NCI-H2227 treated with DMSO at 0.1 percent for 48 hours (cell line): Measurements from ENCODE around the gene TTC34.

Experiments used
- DNase-seq: peaks from one replicate; lab custom pipeline; 2025; lab: John Stamatoyannopoulos, UW

The TTC34 gene

DNA sequence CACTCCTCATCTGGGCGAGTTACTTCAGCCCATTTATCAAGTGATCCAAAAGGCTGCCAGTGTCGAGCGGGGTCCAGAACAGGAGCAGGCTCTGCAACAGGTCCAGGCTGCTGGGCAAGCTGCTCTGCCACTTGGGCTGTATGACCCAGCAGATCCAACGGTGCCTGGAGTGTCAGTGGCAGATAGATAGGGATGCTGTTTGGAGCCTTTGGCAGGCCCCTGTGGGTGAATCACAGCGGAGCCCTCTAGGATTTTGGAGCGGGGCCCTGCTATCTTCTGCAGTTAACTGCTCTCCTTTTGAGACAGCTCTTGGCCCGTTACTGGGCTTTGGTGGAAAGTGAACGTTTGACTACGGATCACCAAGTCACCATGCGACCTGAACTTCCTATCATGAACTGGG is 176.2 kb downstream of the TTC34 start:
- DNase-seq: no peak

DNA sequence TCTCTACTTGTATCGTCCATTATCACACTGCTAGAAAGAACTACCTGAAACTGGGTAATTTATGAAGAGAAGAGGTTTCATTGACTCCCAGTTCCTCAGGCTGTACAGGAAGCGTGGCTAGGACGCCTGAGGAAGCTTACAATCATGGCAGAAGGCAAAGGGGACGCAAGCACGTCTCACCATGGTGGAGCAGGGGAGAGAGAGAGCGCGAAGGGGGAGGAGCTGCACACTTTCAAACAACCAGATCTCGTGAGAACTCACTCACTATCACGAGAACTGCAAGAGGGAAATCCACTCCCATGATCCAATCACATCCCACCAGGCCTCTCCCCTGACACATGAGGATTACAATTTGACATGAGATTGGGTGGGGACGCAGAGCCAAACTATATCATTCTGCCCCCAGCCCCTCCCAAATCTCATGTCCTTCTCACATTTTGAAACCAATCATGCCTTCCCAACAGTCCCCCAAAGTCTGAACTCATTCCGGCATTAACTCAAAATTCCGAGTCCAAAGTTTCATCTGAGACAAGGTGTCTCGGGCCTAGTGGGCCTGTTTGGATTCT is 176.7 kb downstream of the TTC34 start:
- no peak for DNase-seq

DNA sequence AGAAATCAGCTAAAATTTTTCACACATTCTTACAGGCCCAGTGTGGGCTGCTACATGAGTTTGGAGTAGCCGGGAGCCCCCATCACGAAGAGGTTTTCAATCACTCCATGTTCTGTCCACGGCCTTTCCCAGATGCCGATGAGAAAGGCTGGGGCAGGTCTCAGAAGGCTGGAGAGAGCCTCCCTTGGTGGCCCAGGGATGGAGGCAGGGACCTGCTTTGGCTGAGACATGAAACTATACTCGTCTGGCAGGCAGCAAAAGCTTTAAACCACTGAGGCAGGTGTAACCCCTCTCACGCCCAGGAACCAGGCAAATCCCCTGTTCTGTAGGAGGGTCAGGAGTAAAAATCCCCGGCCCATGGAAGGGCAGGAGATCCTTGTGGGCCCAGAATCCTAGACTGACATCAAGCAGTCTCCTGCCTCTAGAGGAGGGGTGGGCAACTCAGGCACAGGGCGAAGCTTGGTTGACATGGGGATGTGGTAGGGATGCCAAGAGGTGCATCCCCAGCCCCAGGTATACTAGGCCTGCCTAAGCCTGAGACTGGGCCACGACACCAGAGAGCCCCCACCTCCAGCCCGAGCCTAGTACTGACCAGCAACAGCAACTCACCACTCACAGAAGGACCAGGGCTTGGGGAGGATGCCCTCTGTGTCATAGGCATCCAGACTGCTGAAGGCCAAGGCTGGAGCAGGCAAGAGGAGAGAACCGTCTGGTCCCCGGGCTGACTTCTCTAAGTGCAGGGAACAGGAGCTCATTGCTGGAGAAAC is 177.7 kb downstream of the TTC34 start:
- no peak for DNase-seq

DNA sequence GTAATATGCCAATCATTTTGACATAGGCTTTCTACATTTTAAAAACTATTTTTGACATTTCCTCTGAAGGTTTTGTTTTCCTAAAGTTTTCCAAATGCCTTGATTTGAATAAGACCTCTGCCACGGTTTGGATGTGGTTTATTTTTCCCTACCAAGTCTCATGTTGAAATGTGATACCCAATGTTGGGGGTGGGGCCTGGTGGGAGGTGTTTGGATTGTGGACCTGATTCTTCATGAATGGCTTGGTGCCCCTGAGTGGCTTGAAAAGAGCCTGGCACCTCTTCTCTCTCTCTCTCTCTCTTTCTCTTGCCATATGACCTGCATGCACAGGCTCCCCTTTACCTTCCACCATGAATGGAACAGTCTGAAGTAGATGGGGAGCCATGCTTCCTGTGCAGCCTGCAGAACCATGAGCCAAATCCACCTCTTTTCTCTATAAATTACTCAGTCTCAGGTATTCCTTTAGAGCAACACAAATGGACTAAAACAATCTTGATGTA is 183.5 kb downstream of the TTC34 start:
- DNase-seq: no peak

DNA sequence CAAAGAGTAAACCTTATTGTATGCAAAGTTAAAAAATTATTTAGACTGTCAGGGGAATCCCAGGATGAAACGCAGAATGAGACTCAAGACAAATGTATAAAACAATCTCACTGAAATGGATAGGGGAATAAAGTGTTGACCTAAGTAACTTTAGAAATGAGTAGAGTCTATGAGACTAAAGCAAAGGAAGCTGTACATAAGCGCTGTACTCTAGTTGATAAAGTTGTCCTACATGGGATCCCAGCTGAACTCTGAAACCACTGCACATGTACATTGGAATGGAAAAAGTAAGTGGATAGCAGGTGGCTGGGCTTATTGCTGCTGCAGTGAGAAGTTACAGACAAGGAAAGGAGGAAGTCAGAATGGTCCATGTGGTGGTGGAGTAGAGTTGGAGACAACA is 187.3 kb downstream of the TTC34 start:
- no peak for DNase-seq

DNA sequence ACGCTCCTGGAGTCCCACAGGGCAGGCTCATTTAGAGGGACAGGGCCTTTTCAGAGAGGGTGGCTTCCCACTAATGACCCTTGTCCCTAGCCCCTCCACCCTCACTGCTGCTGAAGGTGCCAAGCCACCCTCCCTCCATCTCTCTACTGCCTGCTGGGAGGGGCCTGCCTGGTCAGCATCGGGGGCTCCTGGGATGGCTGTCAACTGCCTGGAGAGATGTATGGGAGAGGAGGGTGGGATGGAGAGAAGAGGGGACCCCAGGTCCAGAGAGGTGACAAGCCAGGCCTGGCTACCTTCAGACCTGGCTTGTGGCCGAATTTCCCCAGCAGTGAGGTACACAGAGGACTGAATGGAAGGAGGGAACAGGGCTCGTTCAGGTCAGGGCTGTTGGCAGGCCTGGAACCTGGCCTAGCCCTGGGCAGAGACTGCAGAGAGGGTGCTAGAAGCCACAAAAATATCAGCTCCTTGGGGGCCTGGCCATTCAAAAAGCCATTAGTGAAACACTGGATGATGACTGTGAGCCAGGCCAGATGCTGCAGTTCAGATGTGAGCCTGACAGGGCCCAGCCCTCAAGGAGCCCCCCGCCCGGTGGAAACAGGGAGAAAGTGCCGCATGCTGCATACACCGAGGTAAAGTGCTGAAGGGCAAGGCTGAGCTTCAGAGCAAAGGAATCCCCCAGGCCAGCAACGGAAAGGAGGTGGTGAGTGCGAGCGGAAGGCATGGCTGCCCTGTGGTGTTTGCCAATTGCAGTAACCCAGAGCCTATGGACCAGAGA is 188.7 kb downstream of the TTC34 start:
- DNase-seq: no peak

DNA sequence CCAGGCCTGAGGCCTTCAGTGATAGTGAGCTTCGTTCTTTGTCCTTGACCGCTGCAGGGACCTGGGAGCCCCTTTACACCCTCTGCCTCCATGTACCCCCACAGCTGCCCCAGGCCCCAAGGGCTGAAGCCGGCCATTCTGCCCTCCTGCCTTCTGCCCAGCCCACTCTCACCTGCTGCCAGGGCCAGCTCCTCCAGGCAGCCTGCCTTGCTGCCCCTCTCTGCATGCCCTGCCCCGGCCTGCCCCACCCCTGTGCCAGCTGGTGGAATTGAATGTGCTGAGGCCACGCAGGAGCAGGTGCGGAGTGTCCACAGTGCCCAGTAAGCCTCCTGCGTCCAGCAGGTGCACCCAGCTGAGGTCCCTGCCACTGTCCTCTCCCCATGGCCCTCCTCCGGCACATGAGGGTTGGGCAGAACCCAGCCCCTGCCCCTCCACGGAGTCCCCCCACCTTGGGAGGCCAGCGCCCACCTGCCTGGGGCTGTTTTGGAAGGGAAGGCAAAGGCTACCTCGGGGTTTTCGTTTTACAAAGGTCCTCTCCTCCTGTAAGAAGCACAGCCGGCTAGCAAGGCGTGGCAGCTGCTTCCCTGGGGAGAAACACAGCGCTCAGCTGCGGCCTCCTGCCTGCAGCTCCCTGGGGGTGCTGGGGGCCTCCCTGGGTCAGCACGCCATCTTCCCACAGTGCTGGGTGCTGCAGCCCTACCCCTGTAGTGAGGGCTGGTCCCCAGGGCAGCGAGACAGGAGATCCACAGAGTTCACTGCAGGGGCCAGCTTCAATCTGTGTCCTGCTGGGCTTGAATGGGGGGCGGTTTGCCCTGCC is 189.7 kb downstream of the TTC34 start:
- DNase-seq: no peak

DNA sequence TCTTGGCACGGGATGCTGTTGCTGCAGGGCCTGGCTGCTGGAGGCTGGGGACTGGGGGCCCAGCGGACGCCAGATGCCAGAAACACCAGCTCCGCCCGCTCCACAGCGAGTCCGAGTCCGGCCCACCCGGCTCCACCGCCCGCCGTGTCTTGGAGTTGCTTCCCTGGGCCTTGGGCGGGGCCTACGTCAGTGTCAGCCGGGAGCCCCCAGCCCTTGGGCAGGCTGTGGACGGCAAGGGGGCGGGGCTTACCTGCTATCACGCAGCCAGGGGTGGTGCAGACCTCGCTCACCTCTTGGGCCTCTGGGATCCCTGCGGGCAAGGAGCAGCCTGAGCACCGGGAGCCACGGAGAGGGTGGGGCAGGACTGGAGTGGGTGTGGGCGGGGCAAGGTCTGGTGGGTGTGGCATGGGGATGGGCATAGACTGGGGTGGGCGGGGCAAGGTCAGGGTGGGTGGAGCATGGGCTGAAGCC is 190.4 kb downstream of the TTC34 start:
- peak; percentile 78 for DNase-seq

DNA sequence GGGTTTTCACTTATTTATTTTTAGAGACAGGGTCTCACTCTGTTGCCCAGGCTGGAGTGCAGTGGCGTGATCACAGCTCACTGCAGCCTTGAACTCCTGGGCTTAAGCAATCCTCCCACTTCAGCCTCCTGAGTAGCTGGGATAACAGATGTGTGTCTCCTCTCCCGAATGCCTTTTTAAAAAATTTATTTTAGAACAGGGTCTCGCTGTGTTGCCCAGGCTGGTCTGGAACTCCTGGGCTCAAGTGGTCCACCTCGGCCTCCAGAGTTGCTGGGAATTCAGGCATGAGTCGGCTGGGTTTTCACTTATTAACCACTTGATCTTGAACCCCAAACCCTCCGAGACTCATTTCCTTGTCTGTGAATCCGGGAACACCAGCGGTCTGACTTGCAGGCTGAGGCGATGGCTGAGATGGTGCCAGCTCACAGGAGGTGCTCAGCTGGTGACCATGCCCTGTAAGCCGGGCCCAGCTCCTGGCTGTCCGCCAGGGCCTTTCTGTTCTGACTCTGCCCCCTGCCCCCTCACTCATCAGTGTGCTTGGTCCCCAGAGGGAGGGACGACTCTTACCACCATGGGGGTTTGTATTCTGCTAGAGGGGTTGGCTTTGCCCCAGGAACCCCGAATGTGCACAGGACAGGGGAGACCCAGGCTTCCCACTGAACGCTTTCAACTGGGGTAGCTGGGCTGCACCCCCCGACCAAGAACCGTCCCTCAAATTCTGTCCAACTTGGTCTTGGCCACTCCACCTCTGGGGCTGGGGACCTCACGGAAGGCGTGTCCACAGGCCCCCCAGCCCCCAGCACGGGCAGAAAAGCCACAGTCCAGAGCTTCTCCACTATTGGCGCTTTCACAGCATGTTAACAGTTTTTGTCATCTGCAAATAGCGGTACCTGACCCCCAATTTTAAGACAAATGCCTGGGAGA is 191.2 kb downstream of the TTC34 start:
- no peak for DNase-seq

DNA sequence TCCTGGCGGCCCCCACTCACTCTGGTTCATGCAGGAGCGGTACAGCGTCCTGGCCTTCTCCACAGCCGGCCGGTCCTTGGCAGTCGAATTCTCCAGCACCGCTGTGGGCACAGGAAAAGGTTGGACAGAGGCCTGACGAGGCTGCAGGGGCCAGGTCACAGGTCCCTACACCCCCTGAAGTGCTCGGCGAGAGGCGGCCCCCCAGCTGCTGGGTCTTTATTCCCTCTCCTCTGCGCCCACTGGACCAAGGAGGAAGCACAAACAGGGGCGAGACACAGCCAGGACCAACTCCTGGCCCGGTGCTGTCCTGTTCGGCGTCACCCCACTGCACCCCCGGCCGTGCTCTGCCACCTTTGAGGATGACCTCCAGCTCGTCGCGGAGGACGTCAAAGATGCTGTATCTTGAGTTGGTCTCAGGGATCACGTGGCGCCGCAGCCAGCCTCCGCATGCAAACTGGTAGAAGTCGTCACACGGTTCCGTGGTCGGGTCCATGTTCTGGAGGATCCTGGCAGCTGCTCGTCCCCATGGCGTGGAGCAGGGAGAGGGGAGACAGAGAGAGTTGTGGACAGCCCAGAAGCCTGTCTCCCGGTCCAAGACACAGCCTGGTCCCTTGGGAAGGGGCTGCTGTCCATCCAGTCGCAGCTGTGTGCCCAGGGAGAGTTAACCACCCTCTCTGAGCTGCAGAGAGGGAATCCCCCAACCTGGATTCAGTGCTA is 192.0 kb downstream of the TTC34 start:
- no peak for DNase-seq

DNA sequence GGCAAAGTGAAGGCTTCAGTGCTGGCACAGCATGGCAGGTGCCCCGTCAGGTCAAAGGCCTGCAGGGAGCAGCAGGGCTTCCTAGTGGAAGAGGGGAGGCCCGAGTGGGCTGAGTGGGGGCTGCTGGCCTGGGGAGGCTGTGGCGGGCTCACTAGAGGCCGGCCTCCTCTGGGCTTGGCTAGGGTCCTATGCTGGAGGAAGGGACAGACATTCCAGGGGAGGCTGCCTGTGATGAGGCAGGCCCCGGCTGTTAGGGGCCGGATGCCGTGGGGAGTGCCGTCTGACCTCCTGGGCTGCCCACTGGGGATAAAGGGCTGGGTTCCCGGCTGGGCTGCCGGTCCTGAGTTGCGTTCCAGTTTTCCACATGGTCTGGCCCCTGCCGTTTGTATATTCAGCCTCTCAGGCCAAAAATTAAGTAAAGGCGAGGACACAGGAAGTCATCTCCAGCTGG is 193.8 kb downstream of the TTC34 start:
- DNase-seq: no peak

DNA sequence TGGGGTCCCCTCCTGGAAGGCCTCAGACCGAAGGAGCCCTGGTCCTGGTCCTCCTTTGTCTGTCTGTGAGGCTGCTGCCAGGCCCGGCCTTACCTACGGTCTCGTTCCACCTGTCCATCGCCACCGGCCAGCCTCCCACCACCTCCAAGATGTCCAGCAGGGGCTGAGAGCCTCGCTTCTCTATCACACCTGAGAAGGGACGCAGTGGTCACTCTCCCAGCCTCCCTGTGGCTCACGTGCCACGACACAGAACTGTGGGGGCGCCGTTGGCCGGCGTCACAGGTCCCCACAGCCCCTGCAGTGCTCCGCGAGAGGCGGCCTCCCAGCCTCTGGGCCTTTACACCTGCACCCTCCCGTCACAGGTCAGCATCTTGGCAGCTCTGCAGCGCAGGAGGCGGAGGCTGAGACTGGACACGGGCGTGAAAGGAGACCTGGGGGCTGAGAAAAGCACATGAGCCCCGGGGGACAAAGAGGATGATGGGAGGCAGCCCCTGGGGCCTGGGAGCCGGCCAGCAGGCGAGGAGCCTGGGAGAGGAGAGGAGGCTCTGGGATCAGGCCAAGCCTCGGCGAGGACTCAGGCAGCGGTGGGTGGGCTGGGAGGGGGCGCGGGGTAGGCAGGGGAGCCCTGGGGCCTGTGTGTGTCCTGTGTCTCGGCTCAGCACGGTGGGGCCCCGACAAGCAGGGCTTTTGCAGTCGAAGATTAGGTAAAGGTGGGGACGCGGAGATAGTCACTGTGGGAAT is 194.4 kb downstream of the TTC34 start:
- DNase-seq: no peak

DNA sequence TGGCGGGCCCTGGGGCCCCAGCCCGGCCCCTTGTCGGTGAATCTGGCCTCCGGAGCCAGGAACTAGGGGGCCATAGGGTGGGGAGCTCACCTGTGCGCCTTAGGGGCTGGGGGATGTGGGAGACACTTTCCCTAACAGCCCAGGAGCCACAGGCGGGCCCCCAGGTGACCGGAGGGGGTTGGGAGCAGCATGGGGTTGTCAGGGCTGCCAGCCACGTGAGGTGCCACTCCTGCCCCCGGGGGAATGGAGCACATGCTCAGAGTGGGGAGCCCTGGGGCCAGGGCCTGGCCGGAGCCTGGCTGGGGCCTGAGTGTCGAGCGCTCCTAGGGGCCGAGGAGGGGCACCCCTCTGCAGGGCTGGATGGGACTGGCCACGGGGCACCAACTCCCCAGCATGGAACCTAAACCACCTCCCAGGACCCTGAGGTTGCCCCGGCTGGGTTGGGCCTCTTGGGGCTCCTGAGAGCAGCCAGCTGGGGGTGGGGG is 195.1 kb downstream of the TTC34 start:
- DNase-seq: no peak

DNA sequence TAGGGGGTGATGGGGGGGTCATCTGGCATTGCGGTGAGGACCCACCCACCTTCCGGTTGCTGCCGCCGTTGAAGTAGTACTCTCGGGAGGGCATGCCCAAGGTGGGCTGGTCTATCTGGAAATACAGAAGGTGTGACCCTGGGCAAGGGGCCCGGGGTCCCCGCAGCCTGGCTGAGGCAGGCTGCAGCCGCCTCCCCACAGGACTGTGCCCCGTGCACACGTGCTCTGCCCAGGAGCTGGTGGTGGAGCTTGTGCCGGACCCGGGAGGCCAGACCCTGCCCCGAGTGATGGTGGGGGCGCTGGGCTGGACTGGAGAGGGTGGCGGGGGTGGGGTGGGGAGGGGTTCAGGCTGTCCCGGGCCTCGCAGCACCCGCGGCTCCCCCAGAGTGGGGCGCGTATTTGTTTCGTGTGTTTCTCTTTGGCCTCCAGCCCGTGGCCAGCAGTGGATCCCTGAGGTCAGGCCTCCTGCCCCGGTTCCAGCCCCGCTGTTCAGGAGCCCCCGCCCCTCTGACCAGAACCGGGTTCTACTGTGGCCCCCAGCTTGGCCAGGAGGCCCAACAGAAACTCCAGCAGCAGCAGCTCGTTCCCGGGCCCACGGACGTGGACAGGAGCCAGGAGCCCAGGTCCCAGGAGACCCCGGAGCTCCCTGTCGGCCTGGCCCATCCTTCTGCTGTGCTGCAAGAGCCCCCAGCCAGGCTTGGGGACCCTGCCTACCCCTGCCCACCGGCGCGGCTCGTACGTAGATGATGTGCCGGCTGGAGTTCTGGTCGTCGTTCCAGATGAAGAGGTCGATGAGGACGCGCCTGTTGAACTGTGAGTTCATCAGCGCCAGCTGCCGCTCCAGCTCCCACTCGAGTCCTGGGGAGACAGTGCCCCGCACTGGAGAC is 195.7 kb downstream of the TTC34 start:
- DNase-seq: no peak

DNA sequence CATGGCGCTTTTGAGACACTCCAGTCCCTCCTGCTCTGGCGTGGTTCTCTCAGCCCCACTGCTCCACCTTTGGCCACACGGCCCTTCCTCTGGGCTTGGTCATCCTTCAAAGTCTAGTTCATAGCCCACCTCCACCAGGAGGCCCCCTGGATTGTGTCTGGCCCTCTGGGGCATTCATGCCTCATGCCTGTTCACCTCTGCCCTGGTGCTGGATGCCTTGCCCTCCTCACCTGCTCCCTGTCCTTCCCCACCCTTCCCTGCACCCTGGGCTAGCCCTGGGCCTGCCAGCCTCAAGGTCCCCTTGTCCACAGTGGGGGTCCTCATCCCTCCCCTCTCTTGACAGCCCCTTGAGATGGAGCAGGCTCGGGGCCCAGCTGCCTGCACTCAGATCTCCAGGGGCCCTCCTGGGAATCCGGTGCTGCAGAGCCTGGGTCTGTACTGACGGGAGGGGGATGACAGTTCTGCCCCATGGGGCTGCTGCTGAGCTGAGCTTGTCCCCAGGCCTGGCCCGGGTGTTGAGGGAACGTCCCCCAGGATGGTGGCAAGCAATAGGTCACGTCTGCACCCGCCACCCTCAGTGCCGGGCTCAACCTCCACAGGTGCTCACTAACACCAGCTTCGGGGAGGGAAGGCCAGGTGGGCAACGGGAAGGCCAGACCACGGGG is 196.5 kb downstream of the TTC34 start:
- DNase-seq: no peak

DNA sequence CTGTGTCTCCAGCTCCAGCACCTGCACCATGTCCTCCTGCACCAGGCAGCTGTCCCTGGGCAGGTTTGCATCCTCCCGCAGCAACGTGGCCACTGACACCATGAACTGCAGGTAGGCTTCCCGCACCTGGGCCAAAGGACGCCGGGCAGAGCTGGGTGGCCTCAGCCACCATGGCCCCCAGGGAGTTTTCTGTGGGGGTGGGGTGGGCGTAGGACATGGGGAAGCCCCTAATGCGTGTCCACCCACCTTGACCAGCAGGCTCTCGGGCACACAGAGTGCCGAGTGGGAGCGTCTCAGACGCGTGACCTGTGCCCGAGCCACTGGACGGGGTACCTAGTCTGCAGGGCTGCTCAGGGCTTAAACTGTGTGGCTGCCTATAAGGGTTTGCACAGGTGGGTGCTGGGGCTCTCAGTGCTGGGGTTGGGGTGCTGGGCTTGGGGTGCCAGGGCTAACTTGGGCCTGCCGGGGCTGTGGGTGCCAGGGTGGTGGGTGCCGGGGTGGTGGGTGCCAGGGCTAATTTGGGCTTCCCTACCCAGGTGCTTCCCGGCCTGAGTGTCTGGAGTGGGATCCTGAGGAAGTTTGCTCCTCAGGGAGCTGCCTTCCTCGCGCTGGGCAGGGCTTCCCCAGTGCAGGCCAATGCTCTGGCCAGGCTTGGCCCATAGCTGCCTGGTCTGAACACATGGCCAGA is 197.2 kb downstream of the TTC34 start:
- DNase-seq: no peak

DNA sequence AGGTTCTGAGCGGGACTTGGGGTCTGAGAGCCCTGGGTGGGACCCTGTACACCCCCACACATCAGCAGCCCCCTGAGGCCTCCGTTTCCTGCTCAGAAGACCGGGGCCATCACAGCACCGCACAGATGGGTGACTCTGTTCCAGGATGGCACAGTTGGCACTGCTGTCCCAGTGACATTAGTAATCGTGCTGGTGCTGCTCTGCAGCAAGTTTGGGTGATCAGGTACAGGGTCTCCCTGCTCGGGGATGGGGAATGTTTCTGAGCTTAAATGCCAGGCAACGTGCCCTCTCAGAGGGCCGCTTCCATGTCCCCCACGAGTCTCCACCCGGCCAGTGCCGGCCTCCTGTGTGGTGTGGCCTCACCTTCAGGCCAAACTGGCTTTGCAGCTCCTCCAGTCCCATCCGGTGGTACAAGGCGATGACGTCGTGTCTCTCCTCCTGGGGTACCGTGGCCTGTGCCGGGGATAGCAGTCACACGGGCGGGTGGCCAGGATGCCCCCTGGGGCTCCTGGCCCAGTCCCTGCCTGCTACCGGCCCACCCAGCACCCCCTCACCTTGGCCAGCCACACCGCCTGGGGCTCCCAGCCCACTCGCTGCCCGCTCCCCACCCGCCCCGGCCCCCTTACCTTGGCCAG is 197.9 kb downstream of the TTC34 start:
- DNase-seq: no peak
